Astrocyte (in vitro differentiated cells and primary cell): ENCODE data around the gene TENM4. TPM values are rescaled to one million over a fixed set of nuclear protein-coding genes. Genes with fewer than 3 reads are reported as not detected.
"Not testable (repeated sequence)": the region's sequence is repeated elsewhere in the genome, so short reads cannot be mapped to it uniquely, and the experiment has no call there.

Experiments
- DNase-seq: peaks from one replicate; pipeline ENCODE4 v3.0.0-alpha.2; 2010; ENCODE audit warnings: low read depth
- FAIRE-seq: peaks from 2 replicates; lab custom pipeline; 2011; peaks lifted over from hg19 to GRCh38; lab: Jason Lieb, UNC
- H2AFZ ChIP-seq: 2 replicates; pipeline ENCODE4 v1.6.0; 2012; ENCODE audit warnings: low read depth, low read length, inconsistent platforms
- H3K27ac ChIP-seq: 2 replicates; pipeline ENCODE4 v1.5.1; 2011; ENCODE audit warnings: low read depth, low read length, inconsistent platforms
- H3K27me3 ChIP-seq: 2 replicates; pipeline ENCODE4 v1.6.0; 2011; ENCODE audit warnings: low read length, inconsistent platforms; ENCODE audit not compliant: insufficient read depth
- H3K36me3 ChIP-seq: 2 replicates; pipeline ENCODE4 v1.5.1; 2011; ENCODE audit warnings: low read length, inconsistent platforms; ENCODE audit not compliant: insufficient read depth
- H3K4me1 ChIP-seq: 2 replicates; pipeline ENCODE4 v1.5.1; 2011; ENCODE audit warnings: low read length, inconsistent platforms; ENCODE audit not compliant: insufficient read depth
- H3K4me2 ChIP-seq: 2 replicates; pipeline ENCODE4 v1.6.0; 2012; ENCODE audit warnings: low read length, inconsistent platforms
- H3K4me3 ChIP-seq: 2 replicates; pipeline ENCODE4 v1.5.1; 2011; ENCODE audit warnings: low read depth, mild to moderate bottlenecking, low read length, inconsistent platforms; ENCODE audit not compliant: insufficient read depth
- H3K79me2 ChIP-seq: 2 replicates; pipeline ENCODE4 v1.6.0; 2012; ENCODE audit warnings: mild to moderate bottlenecking, low read length, inconsistent platforms; ENCODE audit not compliant: insufficient read depth
- H3K9ac ChIP-seq: 2 replicates; pipeline ENCODE4 v1.6.0; 2012; ENCODE audit warnings: mild to moderate bottlenecking, low read length, inconsistent platforms
- H3K9me3 ChIP-seq: 2 replicates; pipeline ENCODE4 v1.5.1; 2012; ENCODE audit warnings: low read depth, mild to moderate bottlenecking, low read length, inconsistent platforms; ENCODE audit not compliant: insufficient read depth
- H4K20me1 ChIP-seq: 2 replicates; pipeline ENCODE4 v1.6.0; 2012; ENCODE audit warnings: low read length, inconsistent platforms; ENCODE audit not compliant: insufficient read depth
- H3K27ac Mint-ChIP-seq: one replicate; pipeline ENCODE4 v1.8.0; 2021; ENCODE audit warnings: mild to moderate bottlenecking, mixed read lengths; ENCODE audit not compliant: unreplicated experiment
- H3K27me3 Mint-ChIP-seq: one replicate; pipeline ENCODE4 v1.8.0; 2021; ENCODE audit warnings: low read depth, mixed read lengths; ENCODE audit not compliant: unreplicated experiment
- H3K36me3 Mint-ChIP-seq: one replicate; pipeline ENCODE4 v1.8.0; 2021; ENCODE audit warnings: low read depth, mixed read lengths; ENCODE audit not compliant: unreplicated experiment
- H3K4me1 Mint-ChIP-seq: one replicate; pipeline ENCODE4 v1.8.0; 2021; ENCODE audit warnings: low read depth, mixed read lengths; ENCODE audit not compliant: unreplicated experiment
- H3K4me3 Mint-ChIP-seq: one replicate; pipeline ENCODE4 v1.8.0; 2021; ENCODE audit warnings: mild to moderate bottlenecking, moderate library complexity, mixed read lengths; ENCODE audit not compliant: unreplicated experiment
- H3K9me3 Mint-ChIP-seq: one replicate; pipeline ENCODE4 v1.8.0; 2021; ENCODE audit warnings: mild to moderate bottlenecking, mixed read lengths; ENCODE audit not compliant: unreplicated experiment
- EZH2 ChIP-seq: IDR thresholded peaks from 2 replicates; pipeline ENCODE4 v1.6.1; 2012; ENCODE audit warnings: mild to moderate bottlenecking, low read length, inconsistent platforms; ENCODE audit not compliant: insufficient read depth
- total RNA-seq: library from RNA; stranded (reverse); gene quantifications from 2 replicates; pipeline ENCODE4 v1.2.1, GENCODE V29; 2021
- TF ChIP-seq, protein P1 (sequence below): IDR thresholded peaks from 2 replicates; pipeline ENCODE4 v1.5.1; 2011; ENCODE audit warnings: low read depth, mild to moderate bottlenecking, inconsistent platforms, low read length, moderate library complexity; ENCODE audit not compliant: insufficient read depth

The TENM4 gene
- total RNA-seq, 1 donor from 2014 or later, result 7.5 TPM

DNA sequence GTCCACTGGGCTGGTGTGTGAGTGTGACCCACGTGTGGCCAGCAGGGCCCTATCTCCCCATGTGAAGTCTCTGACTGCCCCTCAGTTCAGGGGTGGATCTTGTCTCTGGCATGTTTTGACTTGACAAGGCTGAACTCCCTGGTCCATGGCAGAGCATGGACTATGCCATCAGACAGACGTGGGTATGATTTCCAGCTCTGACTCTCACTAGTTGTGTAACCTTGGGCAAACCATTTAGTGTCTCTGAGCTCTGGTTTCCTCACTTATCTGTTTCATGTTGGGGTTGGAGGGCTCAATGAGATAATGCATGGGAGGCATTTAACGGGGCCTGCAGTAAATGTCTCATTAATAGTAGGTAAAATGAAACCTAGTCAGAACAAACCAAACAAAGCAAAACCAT, 611.7 kb downstream of the TENM4 start:
- Mint-ChIP-seq H3K36me3 (no peaks in the 10 kb centered on the region), H3K9me3 (no peaks in the 10 kb centered on the region), H3K27me3 (peaks cover 11% of the 10 kb centered on the region), H3K4me1 (no peaks in the 10 kb centered on the region), H3K27ac (no peak overlapping the region), H3K4me3 (no peak overlapping the region)
- TF ChIP-seq EZH2, result no peak
- TF ChIP-seq, protein P1, sequence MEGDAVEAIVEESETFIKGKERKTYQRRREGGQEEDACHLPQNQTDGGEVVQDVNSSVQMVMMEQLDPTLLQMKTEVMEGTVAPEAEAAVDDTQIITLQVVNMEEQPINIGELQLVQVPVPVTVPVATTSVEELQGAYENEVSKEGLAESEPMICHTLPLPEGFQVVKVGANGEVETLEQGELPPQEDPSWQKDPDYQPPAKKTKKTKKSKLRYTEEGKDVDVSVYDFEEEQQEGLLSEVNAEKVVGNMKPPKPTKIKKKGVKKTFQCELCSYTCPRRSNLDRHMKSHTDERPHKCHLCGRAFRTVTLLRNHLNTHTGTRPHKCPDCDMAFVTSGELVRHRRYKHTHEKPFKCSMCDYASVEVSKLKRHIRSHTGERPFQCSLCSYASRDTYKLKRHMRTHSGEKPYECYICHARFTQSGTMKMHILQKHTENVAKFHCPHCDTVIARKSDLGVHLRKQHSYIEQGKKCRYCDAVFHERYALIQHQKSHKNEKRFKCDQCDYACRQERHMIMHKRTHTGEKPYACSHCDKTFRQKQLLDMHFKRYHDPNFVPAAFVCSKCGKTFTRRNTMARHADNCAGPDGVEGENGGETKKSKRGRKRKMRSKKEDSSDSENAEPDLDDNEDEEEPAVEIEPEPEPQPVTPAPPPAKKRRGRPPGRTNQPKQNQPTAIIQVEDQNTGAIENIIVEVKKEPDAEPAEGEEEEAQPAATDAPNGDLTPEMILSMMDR, result no peak
- FAIRE-seq (no peak), DNase-seq (no peak)
- H3K9ac ChIP-seq, result no peak overlapping the region
- H3K36me3 ChIP-seq, result no peaks in the 10 kb centered on the region
- H3K27me3 ChIP-seq, result no peaks in the 10 kb centered on the region
- H3K4me3 ChIP-seq, result no peak overlapping the region
- H3K4me1 ChIP-seq, result no peaks in the 10 kb centered on the region
- H3K9me3 ChIP-seq, result no peaks in the 10 kb centered on the region
- H3K4me2 ChIP-seq, result no peak overlapping the region
- no peaks in the 10 kb centered on the region for H4K20me1 ChIP-seq
- no peak overlapping the region for H3K27ac ChIP-seq
- H3K79me2 ChIP-seq, result no peaks in the 10 kb centered on the region
- H2AFZ ChIP-seq, result no peak overlapping the region

DNA sequence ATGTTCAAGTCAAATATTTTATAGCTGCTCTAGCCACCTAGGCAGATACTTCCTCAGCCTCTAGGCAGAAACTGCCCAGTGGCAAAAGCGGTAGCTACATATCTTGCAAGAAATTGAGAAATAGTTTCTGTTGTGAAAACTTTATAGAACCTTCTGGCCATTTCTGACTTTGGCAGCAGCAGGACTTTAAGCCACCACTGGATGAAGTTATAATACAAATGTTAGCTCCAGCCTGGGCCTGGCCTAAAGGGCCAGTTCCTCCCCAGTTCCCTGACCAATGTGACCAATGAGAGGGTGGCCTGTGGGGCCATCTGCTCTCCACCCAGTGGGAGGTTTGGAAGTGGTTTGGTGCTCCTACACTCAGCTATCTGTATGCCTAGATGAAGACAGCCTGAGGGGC, 612.2 kb downstream of the TENM4 start:
- Mint-ChIP-seq H3K27ac (no peak overlapping the region), H3K36me3 (no peaks in the 10 kb centered on the region), H3K27me3 (peaks cover 11% of the 10 kb centered on the region), H3K4me3 (no peak overlapping the region), H3K4me1 (no peaks in the 10 kb centered on the region), H3K9me3 (no peaks in the 10 kb centered on the region)
- no peaks in the 10 kb centered on the region for H3K4me1 ChIP-seq
- H3K4me2 ChIP-seq, result no peak overlapping the region
- no peaks in the 10 kb centered on the region for H3K79me2 ChIP-seq
- no peak overlapping the region for H3K27ac ChIP-seq
- H4K20me1 ChIP-seq, result no peaks in the 10 kb centered on the region
- no peak overlapping the region for H3K4me3 ChIP-seq
- H2AFZ ChIP-seq, result no peak overlapping the region
- TF ChIP-seq EZH2, result no peak
- TF ChIP-seq, protein P1, result no peak
- H3K9ac ChIP-seq, result no peak overlapping the region
- no peak for FAIRE-seq
- no peaks in the 10 kb centered on the region for H3K9me3 ChIP-seq
- no peaks in the 10 kb centered on the region for H3K36me3 ChIP-seq
- no peak for DNase-seq
- H3K27me3 ChIP-seq, result no peaks in the 10 kb centered on the region

DNA sequence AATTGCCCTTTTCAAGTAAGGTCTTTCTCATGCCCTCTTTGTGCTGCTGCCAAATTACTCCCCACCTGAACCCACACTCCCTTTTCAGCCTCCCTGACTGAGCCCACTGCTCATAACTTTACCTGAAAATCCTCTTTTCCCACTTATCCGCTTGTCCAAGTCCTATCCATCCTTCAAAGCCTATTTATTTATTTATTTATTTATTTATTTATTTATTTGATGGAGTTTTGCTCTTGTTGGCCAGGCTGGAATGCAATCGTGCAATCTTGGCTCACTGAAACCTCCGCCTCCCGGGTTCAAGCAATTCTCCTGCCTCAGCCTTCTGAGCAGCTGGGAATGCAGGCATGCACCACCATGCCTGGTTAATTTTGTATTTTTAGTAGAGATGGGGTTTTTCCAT, 613.5 kb downstream of the TENM4 start:
- H3K27me3 Mint-ChIP-seq, result peaks cover 15% of the 10 kb centered on the region
- H4K20me1 ChIP-seq, H3K36me3 Mint-ChIP-seq, H3K4me1 ChIP-seq, FAIRE-seq, H3K4me3 ChIP-seq, H3K27ac Mint-ChIP-seq, H3K9me3 Mint-ChIP-seq, DNase-seq, H3K36me3 ChIP-seq, H3K4me1 Mint-ChIP-seq, H3K27me3 ChIP-seq, H2AFZ ChIP-seq, H3K4me3 Mint-ChIP-seq, H3K9ac ChIP-seq, H3K27ac ChIP-seq, H3K79me2 ChIP-seq, H3K4me2 ChIP-seq, H3K9me3 ChIP-seq: not testable (repeated sequence)
